ENCODE measurements around the gene GABBR2. TPM values are rescaled to one million over a fixed set of nuclear protein-coding genes. Genes with fewer than 3 reads are reported as not detected.

Gene GABBR2
- total RNA-seq, 4 donors from 2014 or later: not detected

GRCh38 chr9:98444601-98445000 is 264.1 kb downstream of the GABBR2 start:
- DNase-seq (ENCODE audit: low spot score) (no peak), ATAC-seq (ENCODE audit: low FRiP score) (no peak)
- no peak for TF ChIP-seq CTCF (IDR thresholded peaks at IDR 0.05)

DNA sequence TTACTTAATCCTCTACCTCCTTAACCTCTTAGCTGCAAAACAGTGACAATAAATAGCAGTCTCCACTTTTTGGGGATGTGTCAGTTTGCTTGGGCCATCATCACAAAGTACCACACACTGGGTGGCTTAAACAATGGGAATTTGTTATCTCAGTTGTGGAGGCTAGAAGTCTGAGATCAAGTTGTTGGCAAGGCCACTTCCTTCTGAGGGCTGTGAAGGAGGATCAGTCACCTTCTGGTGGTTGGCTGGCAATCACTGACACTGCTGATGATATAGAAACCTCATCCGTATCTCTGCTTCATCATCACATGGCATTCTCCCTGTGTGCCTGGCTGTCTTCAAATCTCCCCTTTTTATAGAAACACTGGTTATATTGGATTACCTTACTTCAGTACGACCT is 266.2 kb downstream of the GABBR2 start:
- TF ChIP-seq CTCF (IDR thresholded peaks at IDR 0.05): no peak
- ATAC-seq (ENCODE audit: low FRiP score) (no peak), DNase-seq (ENCODE audit: low spot score) (no peak)

DNA sequence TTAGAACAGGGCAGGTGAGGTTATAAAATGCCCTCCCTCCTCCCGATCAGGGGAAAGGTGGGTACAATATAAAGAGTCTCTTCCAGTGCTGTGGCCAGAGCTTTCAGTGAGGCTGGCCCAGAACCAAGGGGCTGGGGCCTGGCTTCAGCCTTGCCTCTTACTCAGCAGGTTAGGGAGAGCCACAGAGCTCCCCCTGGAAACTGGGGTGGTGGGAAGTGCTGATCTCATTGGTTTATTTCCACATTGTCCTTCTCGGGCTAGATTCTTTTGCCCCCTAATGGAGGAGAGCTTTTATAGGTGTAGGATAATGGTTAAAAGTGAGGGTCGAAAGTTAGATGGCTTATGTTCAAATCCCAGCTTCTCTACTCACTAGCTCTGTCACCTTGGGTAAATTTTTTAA is 266.6 kb downstream of the GABBR2 start:
- DNase-seq (ENCODE audit: low spot score) (no peak), ATAC-seq (ENCODE audit: low FRiP score) (no peak)
- TF ChIP-seq CTCF (IDR thresholded peaks at IDR 0.05): no peak

DNA sequence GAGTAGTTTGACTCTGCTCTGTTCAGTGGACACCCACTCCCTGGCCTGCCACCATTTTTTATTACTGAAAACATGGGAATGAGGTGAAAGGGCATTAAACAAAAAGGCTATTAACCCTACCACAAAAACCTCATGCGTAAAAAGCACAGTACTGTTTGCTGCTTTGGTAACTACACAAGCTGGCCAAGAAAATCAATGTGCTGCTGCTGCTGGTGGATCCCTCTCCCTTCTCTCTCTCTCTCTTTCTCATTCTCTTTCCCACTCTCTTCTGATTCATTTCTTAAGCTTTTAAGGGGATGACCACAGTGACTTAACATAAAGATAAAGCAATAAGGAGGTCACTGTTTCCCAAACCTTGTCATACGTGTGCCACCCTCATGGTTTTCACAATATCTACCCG is 270.1 kb downstream of the GABBR2 start:
- no peak for TF ChIP-seq CTCF (IDR thresholded peaks at IDR 0.05)
- DNase-seq (ENCODE audit: low spot score) (no peak), ATAC-seq (ENCODE audit: low FRiP score) (no peak)

DNA sequence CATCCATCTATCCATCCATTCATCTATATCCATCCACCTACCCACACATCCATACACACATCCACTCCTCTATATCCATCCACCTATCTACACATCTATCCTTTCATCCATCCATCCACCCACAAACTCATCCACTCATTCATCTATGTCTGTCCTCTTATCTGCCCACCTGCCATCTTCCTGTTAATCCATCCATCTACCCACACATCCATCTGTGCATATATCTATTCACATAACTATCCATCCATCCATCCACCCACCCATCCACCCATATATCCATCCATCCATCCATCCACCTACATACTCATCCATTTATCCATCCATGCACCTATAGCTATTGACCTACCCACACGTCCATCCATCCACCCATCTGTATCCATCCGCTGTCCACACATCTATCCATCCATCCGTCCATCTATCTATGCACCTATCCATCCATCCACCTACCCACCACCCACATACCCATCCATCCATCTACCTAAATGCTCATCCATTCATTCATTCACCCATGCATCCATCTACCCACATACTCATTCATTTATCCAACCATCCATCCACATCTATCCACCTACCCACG is 271.2 kb downstream of the GABBR2 start:
- ATAC-seq (ENCODE audit: low FRiP score) (no peak), DNase-seq (ENCODE audit: low spot score) (no peak)
- TF ChIP-seq CTCF (IDR thresholded peaks at IDR 0.05): no peak

DNA sequence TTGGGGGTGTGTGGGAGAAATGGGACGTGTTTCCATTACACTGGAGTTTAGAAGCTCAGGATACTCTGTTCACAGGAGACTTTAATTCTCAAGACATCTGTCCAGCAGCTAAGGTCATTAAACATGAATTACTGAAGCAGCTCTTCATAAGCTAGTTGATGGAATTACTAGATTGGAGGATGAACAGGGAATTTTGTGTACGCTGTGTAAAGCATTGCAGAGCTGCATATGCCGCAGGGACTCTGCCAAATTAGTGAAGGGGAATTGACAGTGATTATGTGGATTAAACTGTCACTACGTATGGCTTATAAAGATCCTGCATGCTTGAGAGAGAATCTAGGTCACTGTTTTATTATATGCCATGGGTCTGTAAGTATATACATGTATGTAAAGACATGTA is 275.8 kb downstream of the GABBR2 start:
- ATAC-seq (ENCODE audit: low FRiP score) (no peak), DNase-seq (ENCODE audit: low spot score) (no peak)
- no peak for TF ChIP-seq CTCF (IDR thresholded peaks at IDR 0.05)

DNA sequence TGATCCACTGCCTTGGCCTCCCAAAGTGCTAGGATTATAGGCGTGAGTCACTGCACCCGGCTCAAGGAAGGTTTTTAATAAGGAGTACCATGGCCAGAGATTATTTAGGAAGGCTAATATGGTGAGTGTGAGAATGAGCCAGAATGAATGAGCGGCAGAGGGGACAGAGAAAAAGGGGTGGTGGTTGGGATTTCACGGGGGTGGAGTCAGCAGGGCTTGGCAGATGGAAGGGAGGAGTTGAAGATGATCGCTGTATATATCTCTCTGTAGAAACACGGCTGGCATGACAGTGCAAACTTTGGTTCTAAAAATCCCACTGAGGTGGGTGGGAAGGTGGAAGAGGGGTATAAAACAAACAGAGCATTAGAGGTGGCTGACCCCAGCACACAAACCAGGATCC is 276.6 kb downstream of the GABBR2 start:
- TF ChIP-seq CTCF (IDR thresholded peaks at IDR 0.05): no peak
- DNase-seq (ENCODE audit: low spot score) (no peak), ATAC-seq (ENCODE audit: low FRiP score) (no peak)

Measured in omental fat pad (tissue), 4 donors.